ENCODE measurements around the gene PUS10.

- TF ChIP-seq CTCF (IDR thresholded peaks at IDR 0.05) (no peak), RFX5 (IDR thresholded peaks at IDR 0.05) (no peak), KDM5A (IDR thresholded peaks at IDR 0.05) (no peak), BHLHE40 (IDR thresholded peaks at IDR 0.05; ENCODE audit: low read depth, low read length) (no peak), ZSCAN20 (CRISPR knock-in tag; IDR thresholded peaks at IDR 0.05) (no peak)
These were observed 2.1 kb downstream of the PUS10 start for GRCh38 chr2:61015976-61016375.

Measured in A549 (cell line).